GM12878 (cell line): ENCODE results near the gene RNASE9.
"Not testable (repeated sequence)": the region's sequence is repeated elsewhere in the genome, so short reads cannot be mapped to it uniquely, and the experiment has no call there.

Source experiments
- EZH2 ChIP-seq: IDR thresholded peaks from 2 replicates; pipeline ENCODE4 v1.6.1; 2012; ENCODE audit warnings: low read depth, mild to moderate bottlenecking, control low read depth, inconsistent platforms, low read length, borderline replicate concordance; ENCODE audit not compliant: control insufficient read depth
- HDAC2 ChIP-seq: fragments of 200-600 bp; sonication (generic); IDR thresholded peaks from 2 replicates; pipeline ENCODE4 v1.6.1; 2017
- MAX ChIP-seq: IDR thresholded peaks from 2 replicates; pipeline ENCODE4 v1.6.1; 2012; ENCODE audit warnings: low read depth, low read length, improper control_type of control experiment
- NFIC ChIP-seq: IDR thresholded peaks from 2 replicates; pipeline ENCODE4 v1.6.1; 2012; ENCODE audit warnings: low read depth, mild to moderate bottlenecking, inconsistent platforms, low read length, moderate library complexity
- PBX3 ChIP-seq: IDR thresholded peaks from 2 replicates; pipeline ENCODE4 v1.6.1; 2011; ENCODE audit warnings: mild to moderate bottlenecking, low read depth, low read length, moderate library complexity; ENCODE audit not compliant: insufficient replicate concordance
- POLR2AphosphoS2 ChIP-seq: IDR thresholded peaks from 2 replicates; pipeline ENCODE4 v1.6.1; 2011; ENCODE audit warnings: low read depth, mild to moderate bottlenecking, low read length, improper control_type of control experiment, moderate library complexity
- REST ChIP-seq: IDR thresholded peaks from 2 replicates; pipeline ENCODE4 v1.6.1; 2012; ENCODE audit warnings: mild to moderate bottlenecking, low read depth, low read length
- ZNF274 ChIP-seq: IDR thresholded peaks from one replicate; pipeline ENCODE4 v1.8.0; 2011; ENCODE audit not compliant: insufficient read length, insufficient read depth

- TF ChIP-seq PBX3, REST, EZH2, HDAC2, ZNF274, POLR2AphosphoS2, NFIC, MAX: not testable (repeated sequence)
These were observed 9.0 kb upstream of the RNASE9 start for GRCh38 chr14:20569865-20570264.
